H9 (cell line): ENCODE results near the gene AKAP12. TPM values are rescaled to one million over a fixed set of nuclear protein-coding genes. Genes with fewer than 3 reads are reported as not detected.

ENCODE experiments used
- DNase-seq: peaks from one replicate; pipeline ENCODE4 v3.0.0-alpha.2; 2017
- H2AFZ ChIP-seq: one replicate; pipeline ENCODE4 v1.6.1; 2013; ENCODE audit warnings: mild to moderate bottlenecking, low read length, control low read depth, moderate library complexity
- H2AK5ac ChIP-seq: 2 replicates; pipeline ENCODE4 v1.6.1; 2013; ENCODE audit warnings: low read length, control low read depth, mixed read lengths; ENCODE audit not compliant: insufficient read length
- H2BK120ac ChIP-seq: one replicate; pipeline ENCODE4 v1.6.1; 2013; ENCODE audit warnings: low read depth, mild to moderate bottlenecking, low read length, control low read depth, inconsistent platforms; ENCODE audit not compliant: poor library complexity, severe bottlenecking
- H2BK12ac ChIP-seq: 2 replicates; pipeline ENCODE4 v1.6.1; 2013; ENCODE audit warnings: low read length, control low read depth, mixed read lengths, low read depth; ENCODE audit not compliant: insufficient read length
- H2BK15ac ChIP-seq: 2 replicates; pipeline ENCODE4 v1.6.1; 2013; ENCODE audit warnings: low read depth, low read length, control low read depth
- H2BK20ac ChIP-seq: one replicate; pipeline ENCODE4 v1.6.1; 2013; ENCODE audit warnings: low read depth, mild to moderate bottlenecking, low read length, control low read depth, inconsistent platforms; ENCODE audit not compliant: poor library complexity, severe bottlenecking
- H2BK5ac ChIP-seq: 2 replicates; pipeline ENCODE4 v1.6.1; 2013; ENCODE audit warnings: low read length, control low read depth, mixed read lengths; ENCODE audit not compliant: insufficient read length
- H3K14ac ChIP-seq: 2 replicates; pipeline ENCODE4 v1.6.1; 2013; ENCODE audit warnings: low read length, control low read depth; ENCODE audit not compliant: insufficient read depth
- H3K18ac ChIP-seq: 2 replicates; pipeline ENCODE4 v1.6.1; 2013; ENCODE audit warnings: low read depth, mild to moderate bottlenecking, mixed read lengths, low read length, control low read depth; ENCODE audit not compliant: insufficient read length
- H3K23ac ChIP-seq: 2 replicates; pipeline ENCODE4 v1.6.1; 2013; ENCODE audit warnings: low read length, control low read depth, mixed read lengths, low read depth; ENCODE audit not compliant: insufficient read length
- H3K23me2 ChIP-seq: 2 replicates; pipeline ENCODE4 v1.6.1; 2013; ENCODE audit warnings: low read depth, mild to moderate bottlenecking, mixed read lengths, low read length, control low read depth; ENCODE audit not compliant: insufficient read length, poor library complexity, severe bottlenecking
- H3K27ac ChIP-seq: 2 replicates; pipeline ENCODE4 v1.5.1; 2013; ENCODE audit warnings: low read length, control low read depth, mixed read lengths, low read depth; ENCODE audit not compliant: insufficient read length
- H3K27me3 ChIP-seq: 2 replicates; pipeline ENCODE4 v1.6.1; 2013; ENCODE audit warnings: low read length, control low read depth, inconsistent platforms; ENCODE audit not compliant: insufficient read depth
- H3K4ac ChIP-seq: 2 replicates; pipeline ENCODE4 v1.6.1; 2013; ENCODE audit warnings: low read depth, mild to moderate bottlenecking, control low read depth, inconsistent platforms, low read length, moderate library complexity
- H3K4me1 ChIP-seq: 2 replicates; pipeline ENCODE4 v1.6.1; 2013; ENCODE audit warnings: low read length, control low read depth, inconsistent platforms; ENCODE audit not compliant: insufficient read depth
- H3K4me2 ChIP-seq: 2 replicates; pipeline ENCODE4 v1.6.1; 2013; ENCODE audit warnings: low read length, control low read depth, mixed read lengths; ENCODE audit not compliant: insufficient read length, insufficient read depth
- H3K56ac ChIP-seq: 2 replicates; pipeline ENCODE4 v1.6.1; 2013; ENCODE audit warnings: low read depth, mild to moderate bottlenecking, mixed read lengths, low read length, control low read depth; ENCODE audit not compliant: insufficient read length
- H3K79me1 ChIP-seq: 2 replicates; pipeline ENCODE4 v1.6.1; 2013; ENCODE audit warnings: low read depth, mild to moderate bottlenecking, moderate library complexity, low read length, control low read depth, inconsistent platforms; ENCODE audit not compliant: insufficient read depth, poor library complexity, severe bottlenecking
- H3K79me2 ChIP-seq: 2 replicates; pipeline ENCODE4 v1.6.1; 2013; ENCODE audit warnings: low read length, control low read depth, inconsistent platforms; ENCODE audit not compliant: insufficient read depth
- H3K9ac ChIP-seq: 2 replicates; pipeline ENCODE4 v1.6.1; 2013; ENCODE audit warnings: low read length, control low read depth, mixed read lengths; ENCODE audit not compliant: insufficient read length; ENCODE audit errors: extremely low read depth
- H3K9me3 ChIP-seq: one replicate; pipeline ENCODE4 v1.6.1; 2013; ENCODE audit warnings: low read depth, low read length, inconsistent platforms; ENCODE audit not compliant: control insufficient read depth
- H3T11ph ChIP-seq: one replicate; pipeline ENCODE4 v1.6.1; 2013; ENCODE audit warnings: mild to moderate bottlenecking, low read length, control low read depth, inconsistent platforms
- H4K20me1 ChIP-seq: one replicate; pipeline ENCODE4 v1.6.1; 2013; ENCODE audit not compliant: control insufficient read depth, insufficient read length, insufficient read depth
- H4K5ac ChIP-seq: 2 replicates; pipeline ENCODE4 v1.6.1; 2013; ENCODE audit warnings: low read depth, mild to moderate bottlenecking, mixed read lengths, low read length, control low read depth; ENCODE audit not compliant: insufficient read length
- H4K8ac ChIP-seq: replicated peaks from 2 replicates; pipeline ENCODE4 v1.6.1; 2013; ENCODE audit warnings: low read length, control low read depth, mixed read lengths, low read depth; ENCODE audit not compliant: insufficient read length
- H4K91ac ChIP-seq: 2 replicates; pipeline ENCODE4 v1.6.1; 2013; ENCODE audit warnings: low read depth, mild to moderate bottlenecking, moderate library complexity, mixed read lengths, low read length, control low read depth; ENCODE audit not compliant: insufficient read length
- H3K27ac Mint-ChIP-seq, 3 experiments: 2 replicates in 2 of 3; 3 replicates in 1 of 3; pipeline ENCODE4 v1.8.0; 2020 to 2021; ENCODE audit warnings: mixed read lengths in 3 of 3, mild to moderate bottlenecking in 1 of 3, moderate library complexity in 1 of 3
- H3K27me3 Mint-ChIP-seq: 2 replicates; pipeline ENCODE4 v1.8.0; 2021; ENCODE audit warnings: low read depth, mild to moderate bottlenecking, moderate library complexity, mixed read lengths
- H3K36me3 Mint-ChIP-seq, 3 experiments: 2 replicates in 2 of 3; 3 replicates in 1 of 3; pipeline ENCODE4 v1.8.0; 2020 to 2021; ENCODE audit warnings: low read depth in 3 of 3, mixed read lengths in 3 of 3; ENCODE audit not compliant: insufficient read depth in 1 of 3
- H3K4me1 Mint-ChIP-seq, 2 experiments: 2 replicates each; pipeline ENCODE4 v1.8.0; 2020; ENCODE audit warnings: mixed read lengths in 2 of 2
- H3K4me3 Mint-ChIP-seq, 2 experiments: 2 replicates in 1 of 2; 3 replicates in 1 of 2; pipeline ENCODE4 v1.8.0; 2020 to 2021; ENCODE audit warnings: mild to moderate bottlenecking in 2 of 2, mixed read lengths in 2 of 2, moderate library complexity in 1 of 2
- H3K9me3 Mint-ChIP-seq, 2 experiments: 2 replicates in 1 of 2; 3 replicates in 1 of 2; pipeline ENCODE4 v1.8.0; 2020; ENCODE audit warnings: mild to moderate bottlenecking in 2 of 2, mixed read lengths in 2 of 2, moderate library complexity in 1 of 2
- WGBS: extraction: QIAGEN DNeasy Blood & Tissue Kit; methylation state at CpG from one replicate; pipeline ENCODE4 v1.1.7; 2013; ENCODE audit warnings: missing lambda C conversion rate, low lambda C conversion rate, mixed read lengths; ENCODE audit not compliant: insufficient read length; ENCODE audit errors: extremely low coverage; 5-methylcytosine and 5-hydroxymethylcytosine counted together
- total RNA-seq: library from RNA; stranded (reverse); gene quantifications from 2 replicates; pipeline ENCODE4 v1.2.1, GENCODE V29; 2021
- TF ChIP-seq, protein P1 (sequence below): fragments of 200-600 bp; sonication (generic); conservative IDR thresholded peaks from 3 replicates; pipeline ENCODE4 v1.8.0; 2021; ENCODE audit warnings: antibody characterized with exemption, mild to moderate bottlenecking

The AKAP12 gene
- total RNA-seq, 1 experiment from 2014 or later: 52.3 TPM

- no peak overlapping the region for H3K4me2 ChIP-seq
- no peak overlapping the region for H3K23ac ChIP-seq
- H3K9ac ChIP-seq: no peak overlapping the region
- no peak overlapping the region for H3K56ac ChIP-seq
- TF ChIP-seq, protein P1, sequence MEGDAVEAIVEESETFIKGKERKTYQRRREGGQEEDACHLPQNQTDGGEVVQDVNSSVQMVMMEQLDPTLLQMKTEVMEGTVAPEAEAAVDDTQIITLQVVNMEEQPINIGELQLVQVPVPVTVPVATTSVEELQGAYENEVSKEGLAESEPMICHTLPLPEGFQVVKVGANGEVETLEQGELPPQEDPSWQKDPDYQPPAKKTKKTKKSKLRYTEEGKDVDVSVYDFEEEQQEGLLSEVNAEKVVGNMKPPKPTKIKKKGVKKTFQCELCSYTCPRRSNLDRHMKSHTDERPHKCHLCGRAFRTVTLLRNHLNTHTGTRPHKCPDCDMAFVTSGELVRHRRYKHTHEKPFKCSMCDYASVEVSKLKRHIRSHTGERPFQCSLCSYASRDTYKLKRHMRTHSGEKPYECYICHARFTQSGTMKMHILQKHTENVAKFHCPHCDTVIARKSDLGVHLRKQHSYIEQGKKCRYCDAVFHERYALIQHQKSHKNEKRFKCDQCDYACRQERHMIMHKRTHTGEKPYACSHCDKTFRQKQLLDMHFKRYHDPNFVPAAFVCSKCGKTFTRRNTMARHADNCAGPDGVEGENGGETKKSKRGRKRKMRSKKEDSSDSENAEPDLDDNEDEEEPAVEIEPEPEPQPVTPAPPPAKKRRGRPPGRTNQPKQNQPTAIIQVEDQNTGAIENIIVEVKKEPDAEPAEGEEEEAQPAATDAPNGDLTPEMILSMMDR: no peak
- no peak overlapping the region for H4K91ac ChIP-seq
- no peak overlapping the region for H3K4me3 Mint-ChIP-seq
- no peak overlapping the region for H3K27ac ChIP-seq
- no peak overlapping the region for H4K5ac ChIP-seq
- no peak overlapping the region for H2BK20ac ChIP-seq
- peaks cover 3% of the 10 kb centered on the region; the same call in 1 of the 2 replicates for H3K79me2 ChIP-seq
- H2BK15ac ChIP-seq: no peak overlapping the region
- H3K27me3 ChIP-seq: no peaks in the 10 kb centered on the region
- no peaks in the 10 kb centered on the region for H3K9me3 Mint-ChIP-seq
- H2AK5ac ChIP-seq: no peak overlapping the region
- no peak overlapping the region for H3K14ac ChIP-seq
- no peak for DNase-seq
- no peak overlapping the region for H3T11ph ChIP-seq
- H3K27ac Mint-ChIP-seq: peak overlapping the region in 1 of 3 experiments; percentile 82; a peak in 2 of 7 replicates
- no peaks in the 10 kb centered on the region; the same call in 1 of the 2 replicates for H3K4me1 ChIP-seq
- H2BK5ac ChIP-seq: no peak overlapping the region
- H3K23me2 ChIP-seq: no peaks in the 10 kb centered on the region
- no peaks in the 10 kb centered on the region; a peak in 2 of 7 replicates for H3K36me3 Mint-ChIP-seq
- no peaks in the 10 kb centered on the region for H4K20me1 ChIP-seq
- H2AFZ ChIP-seq: no peak overlapping the region
- no peak overlapping the region for H2BK12ac ChIP-seq
- peaks cover 15 to 24% of the 10 kb centered on the region in 2 experiments for H3K4me1 Mint-ChIP-seq
- H3K18ac ChIP-seq: no peak overlapping the region
- no peaks in the 10 kb centered on the region for H3K27me3 Mint-ChIP-seq
- no peaks in the 10 kb centered on the region for H3K79me1 ChIP-seq
- no peak overlapping the region for H2BK120ac ChIP-seq
- no peak overlapping the region for H4K8ac ChIP-seq
- no peaks in the 10 kb centered on the region for H3K9me3 ChIP-seq
- no CpG with 5 or more reads among the region's 6 CpGs for WGBS
- H3K4ac ChIP-seq: no peak overlapping the region
Observed at GRCh38 chr6:151252634-151253033, 12.9 kb downstream of the AKAP12 start.
